Prostate gland (tissue), 2 donors: ENCODE results near the gene CLDND2. TPM values are rescaled to one million over a fixed set of nuclear protein-coding genes. Genes with fewer than 3 reads are reported as not detected.

Source experiments
- DNase-seq: peaks from one replicate; pipeline ENCODE4 v3.0.0-alpha.2; 2019; ENCODE audit warnings: low spot score
- H3K27ac ChIP-seq, 2 donors: fragments of 200-600 bp; sonication (generic); 2 replicates each; pipeline ENCODE4 v1.5.1; 2017 to 2019
- H3K27me3 ChIP-seq: fragments of 200-600 bp; sonication (generic); replicated peaks from 2 replicates; pipeline ENCODE4 v1.5.1; 2019; ENCODE audit not compliant: insufficient read depth
- H3K36me3 ChIP-seq, 2 donors: fragments of 200-600 bp; sonication (generic); 1 replicate in 1 of 2; 2 replicates in 1 of 2; pipeline versions ENCODE4 v1.5.1 to v1.8.1; 2017 to 2019
- H3K4me1 ChIP-seq: fragments of 200-600 bp; sonication (generic); replicated peaks from 2 replicates; pipeline ENCODE4 v1.5.1; 2019
- H3K4me3 ChIP-seq, 2 donors: fragments of 200-600 bp; sonication (generic); 2 replicates each; pipeline ENCODE4 v1.5.1; 2017 to 2019
- H3K9me3 ChIP-seq: fragments of 200-600 bp; sonication (generic); 2 replicates; pipeline ENCODE4 v1.5.1; 2017
- POLR2A ChIP-seq: fragments of 450-650 bp; IDR thresholded peaks from one replicate; pipeline ENCODE4 v1.6.1; 2016; ENCODE audit warnings: antibody characterized with exemption, mild to moderate bottlenecking
- POLR2AphosphoS5 ChIP-seq: sonication (generic); formaldehyde crosslinking; IDR thresholded peaks from one replicate; pipeline ENCODE4 v1.6.1; 2017; ENCODE audit warnings: antibody characterized with exemption
- WGBS: methylation state at CpG from one replicate; pipeline ENCODE4 v1.1.5; 2018; 5-methylcytosine and 5-hydroxymethylcytosine counted together
- intact Hi-C: fragments of 100-400 bp; cut with DNase I; formaldehyde crosslinking; loops from one replicate; pipeline ENCODE4 v1.14.2; 2022
- total RNA-seq, 2 donors: library from RNA; depleted of rRNA; stranded (reverse); fragments of >200 nt; gene quantifications; one replicate each; pipeline ENCODE4 v1.1.0, GENCODE V29; 2016
- TF ChIP-seq, protein P1 (sequence below), 4 experiments: fragments of 200-600 bp in 2 of 4; fragments of 450-650 bp in 2 of 4; sonication (generic) in 2 of 4; IDR thresholded peaks; 1 replicate in 3 of 4; 2 replicates in 1 of 4; pipeline ENCODE4 v1.5.1; 2016 to 2019; ENCODE audit warnings: antibody characterized with exemption in 4 of 4, mild to moderate bottlenecking in 2 of 4, moderate library complexity in 2 of 4

CLDND2 gene
- total RNA-seq, 2 donors from 2014 or later: 4.2 TPM; not detected in 1

DNA sequence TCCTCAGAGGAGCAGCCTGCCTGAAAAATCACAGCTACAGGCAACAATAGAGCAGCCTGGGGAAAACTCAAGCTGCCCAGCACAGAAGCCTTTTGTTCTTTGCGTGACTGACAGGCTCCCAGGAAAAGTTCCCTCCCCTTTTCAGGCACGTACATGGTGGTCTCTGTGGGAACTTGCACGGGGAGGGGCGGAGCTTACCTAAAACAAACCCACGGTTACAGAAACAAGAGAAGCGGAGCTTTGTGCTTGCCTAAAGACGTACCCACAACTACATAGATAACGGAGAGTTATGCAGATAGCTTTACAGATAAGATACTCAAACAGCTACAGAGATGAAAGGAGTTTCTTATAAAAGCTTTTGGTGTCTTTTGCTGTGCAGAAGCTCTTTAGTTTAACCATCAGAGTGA, 14.1 kb downstream of the CLDND2 start:
- WGBS: 28% methylated on average over 8 of the region's 8 CpGs
- Histone ChIP-seq H3K4me1 (peaks cover 4% of the 10 kb centered on the region), H3K36me3 (no peaks in the 10 kb centered on the region), H3K27me3 (no peaks in the 10 kb centered on the region), H3K9me3 (no peaks in the 10 kb centered on the region), H3K27ac (no peak overlapping the region), H3K4me3 (no peak overlapping the region)
- DNase-seq: no peak
- no peak for TF ChIP-seq POLR2A
- TF ChIP-seq, protein P1, sequence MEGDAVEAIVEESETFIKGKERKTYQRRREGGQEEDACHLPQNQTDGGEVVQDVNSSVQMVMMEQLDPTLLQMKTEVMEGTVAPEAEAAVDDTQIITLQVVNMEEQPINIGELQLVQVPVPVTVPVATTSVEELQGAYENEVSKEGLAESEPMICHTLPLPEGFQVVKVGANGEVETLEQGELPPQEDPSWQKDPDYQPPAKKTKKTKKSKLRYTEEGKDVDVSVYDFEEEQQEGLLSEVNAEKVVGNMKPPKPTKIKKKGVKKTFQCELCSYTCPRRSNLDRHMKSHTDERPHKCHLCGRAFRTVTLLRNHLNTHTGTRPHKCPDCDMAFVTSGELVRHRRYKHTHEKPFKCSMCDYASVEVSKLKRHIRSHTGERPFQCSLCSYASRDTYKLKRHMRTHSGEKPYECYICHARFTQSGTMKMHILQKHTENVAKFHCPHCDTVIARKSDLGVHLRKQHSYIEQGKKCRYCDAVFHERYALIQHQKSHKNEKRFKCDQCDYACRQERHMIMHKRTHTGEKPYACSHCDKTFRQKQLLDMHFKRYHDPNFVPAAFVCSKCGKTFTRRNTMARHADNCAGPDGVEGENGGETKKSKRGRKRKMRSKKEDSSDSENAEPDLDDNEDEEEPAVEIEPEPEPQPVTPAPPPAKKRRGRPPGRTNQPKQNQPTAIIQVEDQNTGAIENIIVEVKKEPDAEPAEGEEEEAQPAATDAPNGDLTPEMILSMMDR (IDR thresholded peaks at IDR 0.05): no peak
- peak; percentile 4 for TF ChIP-seq POLR2AphosphoS5
- intact Hi-C loops: no loop called here

DNA sequence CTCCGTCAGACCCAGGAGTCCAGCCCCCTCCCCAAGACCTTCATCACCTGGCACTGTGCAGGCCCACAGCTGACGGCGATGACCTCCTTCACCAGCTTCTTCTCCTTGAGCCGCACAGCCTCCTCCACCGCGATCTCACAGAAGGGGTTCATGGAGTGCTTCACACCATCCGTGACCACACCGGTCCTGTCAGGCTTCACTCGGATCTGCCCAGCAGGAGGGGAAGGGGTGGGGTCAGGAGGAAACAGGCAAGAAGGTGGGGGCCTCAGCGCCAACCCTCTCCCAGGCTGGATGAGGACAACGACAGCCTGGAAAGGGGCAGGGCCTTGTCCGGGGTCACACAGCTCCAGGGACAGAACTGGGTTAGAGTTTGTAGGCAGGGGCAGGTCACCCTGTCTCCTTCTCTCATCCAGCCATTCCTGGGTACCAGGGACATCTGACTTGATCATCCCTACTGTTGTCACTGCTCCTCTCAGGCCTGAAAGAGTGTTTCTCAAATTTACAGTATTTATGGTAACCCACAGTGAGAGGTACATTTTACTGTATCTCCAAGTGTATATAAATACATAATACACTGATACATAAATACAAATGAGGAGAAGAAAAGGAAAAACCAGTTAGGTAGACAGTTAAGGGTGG, 14.6 kb downstream of the CLDND2 start:
- no peaks in the 10 kb centered on the region for H3K36me3 ChIP-seq
- H3K27ac ChIP-seq: no peak overlapping the region
- H3K27me3 ChIP-seq: no peaks in the 10 kb centered on the region
- intact Hi-C loops: no loop called here
- TF ChIP-seq, protein P1 (IDR thresholded peaks at IDR 0.05): no peak
- TF ChIP-seq POLR2AphosphoS5: no peak
- no peak for TF ChIP-seq POLR2A
- 41% methylated on average over 12 of the region's 12 CpGs for WGBS
- DNase-seq: no peak
- peaks cover 4% of the 10 kb centered on the region for H3K4me1 ChIP-seq
- no peaks in the 10 kb centered on the region for H3K9me3 ChIP-seq
- H3K4me3 ChIP-seq: no peak overlapping the region

GRCh38 chr19:51352783-51353360, 15.9 kb downstream of the CLDND2 start:
- no peak overlapping the region for H3K27ac ChIP-seq
- 82% methylated on average over 16 of the region's 16 CpGs for WGBS
- no peaks in the 10 kb centered on the region for H3K36me3 ChIP-seq
- peaks cover 4% of the 10 kb centered on the region for H3K4me1 ChIP-seq
- H3K27me3 ChIP-seq: no peaks in the 10 kb centered on the region
- TF ChIP-seq POLR2AphosphoS5: no peak
- TF ChIP-seq, protein P1 (IDR thresholded peaks at IDR 0.05): no peak
- TF ChIP-seq POLR2A: no peak
- no peaks in the 10 kb centered on the region for H3K9me3 ChIP-seq
- no peak overlapping the region for H3K4me3 ChIP-seq
- intact Hi-C loops: no loop called here
- no peak for DNase-seq

DNA sequence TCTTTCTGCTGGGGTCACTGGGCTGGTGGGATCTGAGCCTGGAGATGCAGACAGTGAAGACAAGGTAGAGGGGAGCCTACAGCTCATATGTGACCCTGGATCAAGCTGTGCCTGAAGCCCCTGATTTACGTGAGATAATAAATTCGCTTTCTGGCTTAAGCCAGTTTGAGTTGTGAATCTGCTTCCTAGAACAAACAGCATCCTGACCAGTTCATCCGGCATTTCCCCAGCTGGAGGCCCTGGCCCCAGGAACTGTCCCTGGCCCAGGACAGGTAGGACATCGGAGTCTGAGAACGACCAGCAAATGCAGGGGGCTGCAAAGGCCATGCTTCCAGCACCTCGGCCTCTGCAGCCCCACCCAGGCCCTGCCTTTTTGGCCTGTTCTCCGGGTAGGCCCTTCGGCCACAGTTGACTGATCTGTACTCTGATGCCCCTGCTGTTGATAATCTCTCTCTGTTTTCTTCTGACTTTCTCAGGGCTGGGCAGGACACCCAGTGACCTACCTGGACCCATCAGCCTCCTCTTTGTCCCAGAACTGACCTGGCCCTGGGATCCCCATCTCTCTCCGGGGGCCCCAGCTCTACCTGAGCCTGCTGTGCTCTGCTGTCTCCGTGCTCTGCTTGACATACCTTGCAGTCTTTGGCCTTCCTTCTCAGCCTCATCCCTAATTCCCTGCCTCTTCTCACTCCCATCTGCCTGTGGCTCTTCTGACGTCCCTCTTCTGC, 17.4 kb downstream of the CLDND2 start:
- no peak for TF ChIP-seq POLR2A
- TF ChIP-seq, protein P1 (IDR thresholded peaks at IDR 0.05): no peak
- no peak for TF ChIP-seq POLR2AphosphoS5
- intact Hi-C loops: no loop called here
- 97% methylated on average over 11 of the region's 11 CpGs for whole genome bisulfite sequencing
- Histone ChIP-seq H3K4me1 (peaks cover 4% of the 10 kb centered on the region), H3K27me3 (no peaks in the 10 kb centered on the region), H3K36me3 (no peaks in the 10 kb centered on the region), H3K4me3 (no peak overlapping the region), H3K9me3 (no peaks in the 10 kb centered on the region), H3K27ac (no peak overlapping the region)
- no peak for DNase-seq
